CD14-positive monocyte (primary cell): ENCODE results near the gene LRBA. TPM values are rescaled to one million over a fixed set of nuclear protein-coding genes. Genes with fewer than 3 reads are reported as not detected.

Source experiments
- DNase-seq, 3 donors: peaks; one replicate each; pipeline ENCODE4 v3.0.0-alpha.2; 2011 to 2022
- H2AFZ ChIP-seq: 2 replicates; pipeline ENCODE4 v1.6.0; 2012; ENCODE audit warnings: mild to moderate bottlenecking, low read depth, low read length, inconsistent platforms; ENCODE audit not compliant: insufficient read depth, poor library complexity, severe bottlenecking
- H3K27ac ChIP-seq, 2 donors: 1 replicate in 1 of 2; 2 replicates in 1 of 2; pipeline ENCODE4 v1.5.1; 2012 to 2013; ENCODE audit warnings: low read length in 2 of 2, control low read depth in 1 of 2, inconsistent platforms in 1 of 2, low read depth in 1 of 2, mild to moderate bottlenecking in 1 of 2
- H3K27me3 ChIP-seq, 2 donors: one replicate each; pipeline versions ENCODE4 v1.6.0 to v1.6.1; 2011 to 2013; ENCODE audit warnings: low read length in 2 of 2; ENCODE audit not compliant: control insufficient read depth in 2 of 2, insufficient read depth in 2 of 2
- H3K36me3 ChIP-seq, 2 donors: replicated peaks in 1 of 2; 1 replicate in 1 of 2; 2 replicates in 1 of 2; pipeline versions ENCODE4 v1.5.1 to v1.6.1; 2012 to 2013; ENCODE audit warnings: low read length in 2 of 2, control low read depth in 1 of 2, inconsistent platforms in 1 of 2, mild to moderate bottlenecking in 1 of 2; ENCODE audit not compliant: insufficient read depth in 2 of 2, control insufficient read depth in 1 of 2
- H3K4me1 ChIP-seq, 2 donors: 1 replicate in 1 of 2; 2 replicates in 1 of 2; pipeline versions ENCODE4 v1.5.1 to v1.6.1; 2012 to 2013; ENCODE audit warnings: low read length in 2 of 2, control low read depth in 1 of 2, inconsistent platforms in 1 of 2, mild to moderate bottlenecking in 1 of 2, moderate library complexity in 1 of 2; ENCODE audit not compliant: insufficient read depth in 2 of 2, control insufficient read depth in 1 of 2
- H3K4me2 ChIP-seq: replicated peaks from 2 replicates; pipeline ENCODE3; 2012; ENCODE audit warnings: low read length, moderate library complexity, mild to moderate bottlenecking; ENCODE audit not compliant: poor library complexity, severe bottlenecking; ENCODE audit errors: extremely low read depth
- H3K4me3 ChIP-seq, 3 experiments: fragments of 200-600 bp in 1 of 3; sonication (generic) in 1 of 3; replicated peaks in 1 of 3; 1 replicate in 2 of 3; 2 replicates in 1 of 3; pipeline ENCODE4 v1.5.1; 2011 to 2013; ENCODE audit warnings: low read length in 3 of 3, mild to moderate bottlenecking in 3 of 3, control low read depth in 2 of 3, low read depth in 2 of 3, inconsistent platforms in 1 of 3, moderate library complexity in 1 of 3
- H3K79me2 ChIP-seq: 2 replicates; pipeline ENCODE4 v1.6.0; 2012; ENCODE audit warnings: mild to moderate bottlenecking, control low read depth, inconsistent platforms, low read length, moderate library complexity; ENCODE audit not compliant: insufficient read depth
- H3K9ac ChIP-seq: 2 replicates; pipeline ENCODE4 v1.6.0; 2017; ENCODE audit warnings: low read length, mild to moderate bottlenecking; ENCODE audit not compliant: insufficient read depth, poor library complexity, severe bottlenecking
- H3K9me3 ChIP-seq, 2 donors: replicated peaks in 1 of 2; 1 replicate in 1 of 2; 2 replicates in 1 of 2; pipeline versions ENCODE4 v1.5.1 to v1.6.1; 2012 to 2013; ENCODE audit warnings: low read length in 2 of 2, control low read depth in 1 of 2; ENCODE audit not compliant: control insufficient read depth in 1 of 2, insufficient read depth in 1 of 2
- H4K20me1 ChIP-seq: 2 replicates; pipeline ENCODE4 v1.6.0; 2012; ENCODE audit warnings: mild to moderate bottlenecking, low read length, control low read depth, moderate library complexity; ENCODE audit not compliant: insufficient read depth
- H3K27ac Mint-ChIP-seq, 7 donors: one replicate each; pipeline ENCODE4 v1.8.0; 2020; ENCODE audit warnings: mild to moderate bottlenecking in 7 of 7, mixed read lengths in 7 of 7, moderate library complexity in 6 of 7, inconsistent platforms in 2 of 7
- H3K27me3 Mint-ChIP-seq, 3 donors: one replicate each; pipeline ENCODE4 v1.8.0; 2021 to 2022; ENCODE audit warnings: low read depth in 3 of 3, mild to moderate bottlenecking in 3 of 3, mixed read lengths in 3 of 3, moderate library complexity in 3 of 3, inconsistent platforms in 1 of 3
- H3K36me3 Mint-ChIP-seq, 2 donors: one replicate each; pipeline ENCODE4 v1.8.0; 2020; ENCODE audit warnings: mixed read lengths in 2 of 2, inconsistent platforms in 1 of 2, mild to moderate bottlenecking in 1 of 2
- H3K4me1 Mint-ChIP-seq: one replicate; pipeline ENCODE4 v1.8.0; 2020; ENCODE audit warnings: mild to moderate bottlenecking, mixed read lengths
- H3K4me3 Mint-ChIP-seq, 2 donors: one replicate each; pipeline ENCODE4 v1.8.0; 2020; ENCODE audit warnings: mild to moderate bottlenecking in 2 of 2, mixed read lengths in 2 of 2, moderate library complexity in 1 of 2
- H3K9me3 Mint-ChIP-seq, 7 donors: one replicate each; pipeline ENCODE4 v1.8.0; 2020 to 2022; ENCODE audit warnings: mixed read lengths in 7 of 7, mild to moderate bottlenecking in 6 of 7, moderate library complexity in 6 of 7, inconsistent platforms in 2 of 7
- CTCF ChIP-seq: fragments of 200-600 bp; IDR thresholded peaks from one replicate; pipeline ENCODE4 v1.8.0; 2022; ENCODE audit warnings: antibody characterized with exemption, mild to moderate bottlenecking
- WGBS: methylation state at CpG from one replicate; pipeline ENCODE4 v1.1.5; 2013; ENCODE audit warnings: missing lambda C conversion rate; ENCODE audit not compliant: insufficient coverage; 5-methylcytosine and 5-hydroxymethylcytosine counted together
- intact Hi-C, 2 donors: fragments of 100-400 bp; cut with micrococcal nuclease; formaldehyde crosslinking; loops; one replicate each; pipeline versions ENCODE4 v1.15.0 to v1.15.1; 2023
- polyA plus RNA-seq, 3 donors: library from polyadenylated mRNA; depleted of rRNA in 1 of 3; unstranded in 2 of 3; stranded (reverse) in 1 of 3; fragments of 300-500 nt in 2 of 3; fragments of >200 nt in 1 of 3; fragmentation: Illumina TruSeq in 2 of 3; gene quantifications; 1 replicate in 2 of 3; 2 replicates in 1 of 3; pipeline ENCODE4 v1.2.3, GENCODE V29; 2012 to 2021

The LRBA gene
- polyA plus RNA-seq, 3 donors: 1.5 to 5.5 (median 4.4) TPM

- intact Hi-C loops: no loop called here
- Histone ChIP-seq H3K4me3 (no peak overlapping the region), H3K36me3 (no peaks in the 10 kb centered on the region), H3K9ac (no peak overlapping the region), H3K27me3 (no peaks in the 10 kb centered on the region), H3K4me1 (peaks cover 0 to 8% of the 10 kb centered on the region in 2 donors), H2AFZ (no peak overlapping the region), H4K20me1 (no peaks in the 10 kb centered on the region), H3K4me2 (no peak overlapping the region), H3K27ac (no peak overlapping the region), H3K9me3 (no peaks in the 10 kb centered on the region), H3K79me2 (no peaks in the 10 kb centered on the region)
- DNase-seq: no peak
- 88% methylated on average over 1 of the region's 2 CpGs for WGBS
- Mint-ChIP-seq H3K27me3 (peaks cover 0 to 3% (median 0%) of the 10 kb centered on the region in 3 donors), H3K4me1 (peaks cover 7% of the 10 kb centered on the region), H3K36me3 (peaks cover 0 to 3% of the 10 kb centered on the region in 2 donors), H3K4me3 (no peak overlapping the region), H3K27ac (no peak overlapping the region), H3K9me3 (no peaks in the 10 kb centered on the region)
- no peak for TF ChIP-seq CTCF
These were observed 696.6 kb downstream of the LRBA start for GRCh38 chr4:150318527-150318926.

DNA sequence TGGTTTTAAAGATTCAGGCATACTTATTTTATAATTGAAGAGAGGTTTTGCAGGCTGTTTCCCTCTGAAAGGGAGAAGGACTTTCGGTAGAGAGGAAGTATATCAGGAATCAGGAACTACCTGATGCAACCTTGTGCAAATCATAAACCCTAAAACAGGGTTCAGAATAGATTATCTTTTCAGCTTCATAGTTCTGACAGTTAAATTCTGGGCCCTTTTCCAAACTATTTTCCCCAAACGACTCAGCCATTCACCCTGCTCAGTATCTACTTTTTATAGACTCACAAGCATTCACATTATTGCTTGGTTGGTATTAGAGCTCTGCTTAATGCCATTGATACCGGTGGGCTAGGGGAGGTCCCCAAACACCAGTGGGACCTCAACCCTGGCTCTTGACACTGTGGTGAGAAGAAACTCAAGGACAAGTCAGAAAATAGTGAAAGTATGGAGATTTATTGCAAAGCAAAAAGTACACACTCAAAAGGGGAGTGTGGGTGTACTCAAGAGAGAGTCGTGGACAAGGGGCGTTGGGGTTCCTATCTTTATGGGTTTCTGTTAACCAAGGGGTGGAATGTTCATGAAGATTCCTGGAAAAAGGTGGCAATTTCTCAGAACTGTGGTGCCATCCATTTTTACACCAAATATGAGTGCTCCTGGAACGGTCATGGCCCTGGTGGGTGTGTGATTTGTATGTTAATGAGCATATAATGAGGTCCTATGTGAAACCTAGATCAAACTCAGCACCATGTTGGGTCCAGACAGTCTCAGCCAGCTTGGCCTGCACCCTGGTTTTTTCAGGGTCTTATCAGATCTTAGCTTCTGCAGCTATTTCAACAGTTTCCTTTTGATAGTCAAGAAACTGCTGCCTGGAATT, 698.5 kb downstream of the LRBA start:
- no peak for DNase-seq
- Histone ChIP-seq H4K20me1 (no peaks in the 10 kb centered on the region), H3K9me3 (no peaks in the 10 kb centered on the region), H2AFZ (no peak overlapping the region), H3K4me3 (no peak overlapping the region), H3K4me1 (peaks cover 0 to 8% of the 10 kb centered on the region in 2 donors), H3K36me3 (no peaks in the 10 kb centered on the region), H3K79me2 (no peaks in the 10 kb centered on the region), H3K27me3 (no peaks in the 10 kb centered on the region), H3K4me2 (no peak overlapping the region), H3K27ac (no peak overlapping the region), H3K9ac (no peak overlapping the region)
- peaks cover 7% of the 10 kb centered on the region for H3K4me1 Mint-ChIP-seq
- WGBS: no CpG with 5 or more reads among the region's 6 CpGs
- H3K4me3 Mint-ChIP-seq: no peak overlapping the region
- H3K27ac Mint-ChIP-seq: no peak overlapping the region
- intact Hi-C loops: no loop called here
- peaks cover 0 to 4% of the 10 kb centered on the region in 2 donors for H3K36me3 Mint-ChIP-seq
- no peak for TF ChIP-seq CTCF
- peaks cover 0 to 3% (median 0%) of the 10 kb centered on the region in 3 donors for H3K27me3 Mint-ChIP-seq
- no peaks in the 10 kb centered on the region for H3K9me3 Mint-ChIP-seq
